ENCODE measurements around the gene SLA2. TPM values are rescaled to one million over a fixed set of nuclear protein-coding genes. Genes with fewer than 3 reads are reported as not detected.

SLA2 gene
- total RNA-seq, 1 experiment from 2014 or later: 0.13 TPM

DNA sequence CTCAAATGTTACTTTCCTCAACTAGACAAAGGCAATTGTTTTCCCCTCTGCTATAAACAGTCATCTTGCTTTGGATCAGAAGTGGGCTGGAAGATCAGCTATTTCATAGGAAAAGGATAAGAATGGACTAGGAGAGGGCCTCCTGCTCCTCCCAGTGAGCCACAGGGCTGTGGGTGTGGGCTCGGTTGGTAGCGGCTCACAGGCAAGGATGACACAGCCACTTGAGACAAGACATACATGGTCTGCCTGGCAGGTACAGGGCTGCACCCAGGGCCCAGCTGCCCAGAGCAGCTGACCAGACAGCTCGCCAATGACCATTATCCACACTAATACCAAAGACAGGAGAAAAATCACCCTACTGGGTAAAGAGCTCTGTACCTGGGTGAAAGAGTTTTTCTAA lies 9.0 kb upstream of the SLA2 start:
- H3K27ac ChIP-seq (ENCODE audit: low read length): no peak overlapping the region
- ATAC-seq (no peak), DNase-seq (ENCODE audit: low read depth, low spot score) (no peak)
- no peaks in the 10 kb centered on the region for H3K9me3 ChIP-seq (ENCODE audit: control insufficient read depth, insufficient read depth, low read depth, low read length)
- no peak for TF ChIP-seq SIN3A (IDR thresholded peaks at IDR 0.05; ENCODE audit: borderline replicate concordance, insufficient read depth, low read depth, low read length)
- no peak for TF ChIP-seq TCF7L2 (IDR thresholded peaks at IDR 0.05; ENCODE audit: low read depth, low read length)
- no peak for TF ChIP-seq POLR2AphosphoS5 (IDR thresholded peaks at IDR 0.05; ENCODE audit: low read depth, low read length)
- TF ChIP-seq, protein P1, sequence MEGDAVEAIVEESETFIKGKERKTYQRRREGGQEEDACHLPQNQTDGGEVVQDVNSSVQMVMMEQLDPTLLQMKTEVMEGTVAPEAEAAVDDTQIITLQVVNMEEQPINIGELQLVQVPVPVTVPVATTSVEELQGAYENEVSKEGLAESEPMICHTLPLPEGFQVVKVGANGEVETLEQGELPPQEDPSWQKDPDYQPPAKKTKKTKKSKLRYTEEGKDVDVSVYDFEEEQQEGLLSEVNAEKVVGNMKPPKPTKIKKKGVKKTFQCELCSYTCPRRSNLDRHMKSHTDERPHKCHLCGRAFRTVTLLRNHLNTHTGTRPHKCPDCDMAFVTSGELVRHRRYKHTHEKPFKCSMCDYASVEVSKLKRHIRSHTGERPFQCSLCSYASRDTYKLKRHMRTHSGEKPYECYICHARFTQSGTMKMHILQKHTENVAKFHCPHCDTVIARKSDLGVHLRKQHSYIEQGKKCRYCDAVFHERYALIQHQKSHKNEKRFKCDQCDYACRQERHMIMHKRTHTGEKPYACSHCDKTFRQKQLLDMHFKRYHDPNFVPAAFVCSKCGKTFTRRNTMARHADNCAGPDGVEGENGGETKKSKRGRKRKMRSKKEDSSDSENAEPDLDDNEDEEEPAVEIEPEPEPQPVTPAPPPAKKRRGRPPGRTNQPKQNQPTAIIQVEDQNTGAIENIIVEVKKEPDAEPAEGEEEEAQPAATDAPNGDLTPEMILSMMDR (IDR thresholded peaks at IDR 0.05): no peak
- TF ChIP-seq, protein P2, sequence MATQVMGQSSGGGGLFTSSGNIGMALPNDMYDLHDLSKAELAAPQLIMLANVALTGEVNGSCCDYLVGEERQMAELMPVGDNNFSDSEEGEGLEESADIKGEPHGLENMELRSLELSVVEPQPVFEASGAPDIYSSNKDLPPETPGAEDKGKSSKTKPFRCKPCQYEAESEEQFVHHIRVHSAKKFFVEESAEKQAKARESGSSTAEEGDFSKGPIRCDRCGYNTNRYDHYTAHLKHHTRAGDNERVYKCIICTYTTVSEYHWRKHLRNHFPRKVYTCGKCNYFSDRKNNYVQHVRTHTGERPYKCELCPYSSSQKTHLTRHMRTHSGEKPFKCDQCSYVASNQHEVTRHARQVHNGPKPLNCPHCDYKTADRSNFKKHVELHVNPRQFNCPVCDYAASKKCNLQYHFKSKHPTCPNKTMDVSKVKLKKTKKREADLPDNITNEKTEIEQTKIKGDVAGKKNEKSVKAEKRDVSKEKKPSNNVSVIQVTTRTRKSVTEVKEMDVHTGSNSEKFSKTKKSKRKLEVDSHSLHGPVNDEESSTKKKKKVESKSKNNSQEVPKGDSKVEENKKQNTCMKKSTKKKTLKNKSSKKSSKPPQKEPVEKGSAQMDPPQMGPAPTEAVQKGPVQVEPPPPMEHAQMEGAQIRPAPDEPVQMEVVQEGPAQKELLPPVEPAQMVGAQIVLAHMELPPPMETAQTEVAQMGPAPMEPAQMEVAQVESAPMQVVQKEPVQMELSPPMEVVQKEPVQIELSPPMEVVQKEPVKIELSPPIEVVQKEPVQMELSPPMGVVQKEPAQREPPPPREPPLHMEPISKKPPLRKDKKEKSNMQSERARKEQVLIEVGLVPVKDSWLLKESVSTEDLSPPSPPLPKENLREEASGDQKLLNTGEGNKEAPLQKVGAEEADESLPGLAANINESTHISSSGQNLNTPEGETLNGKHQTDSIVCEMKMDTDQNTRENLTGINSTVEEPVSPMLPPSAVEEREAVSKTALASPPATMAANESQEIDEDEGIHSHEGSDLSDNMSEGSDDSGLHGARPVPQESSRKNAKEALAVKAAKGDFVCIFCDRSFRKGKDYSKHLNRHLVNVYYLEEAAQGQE (IDR thresholded peaks at IDR 0.05; ENCODE audit: insufficient read depth in 1 of 2, low read depth in 2 of 2, low read length in 1 of 2): no peak
- BruUV-seq (replicated peaks): no TSS peak
- ChIA-PET CTCF (no interaction called here), POLR2A (no interaction called here)
- intact Hi-C loops (cut with micrococcal nuclease; ENCODE audit: unreplicated experiment) (no loop called here), in situ Hi-C loops (cut with HindIII; ENCODE audit: low pct_unique_long_range_greater_than_20kb, low sequenced_read_pairs) (no loop called here)
- no peaks in the 10 kb centered on the region for H3K36me3 ChIP-seq (ENCODE audit: control insufficient read depth, insufficient read depth, low read length)
- H3K4me1 ChIP-seq (ENCODE audit: control insufficient read depth, insufficient read depth, low read length): no peaks in the 10 kb centered on the region
- no peaks in the 10 kb centered on the region for H3K27me3 ChIP-seq (ENCODE audit: control insufficient read depth, insufficient read depth, low read length)
- H3K4me3 ChIP-seq (ENCODE audit: low read depth in 2 of 2, low read length in 2 of 2): no peak overlapping the region

DNA sequence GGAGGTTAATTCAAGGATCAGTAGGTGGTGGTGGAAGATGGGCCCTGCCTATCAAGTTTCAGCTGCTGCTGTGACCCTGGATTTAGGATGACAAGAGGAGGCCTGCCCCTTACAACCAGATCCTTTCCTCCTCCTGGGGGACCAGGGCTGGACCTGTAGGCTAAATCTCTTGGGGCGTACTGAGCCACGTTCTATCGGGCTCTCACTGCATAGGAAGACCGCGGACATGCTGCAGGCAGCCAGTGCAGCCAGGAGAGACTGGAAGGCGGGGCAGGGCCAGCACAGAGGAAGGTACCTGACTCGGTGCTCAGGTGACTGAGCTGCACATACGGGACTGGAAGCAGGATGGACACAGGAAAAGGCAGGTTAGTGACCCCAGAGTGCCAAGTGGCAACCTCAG lies 8.5 kb upstream of the SLA2 start:
- no TSS peak for BruUV-seq (replicated peaks)
- DNase-seq (ENCODE audit: low read depth, low spot score) (no peak), ATAC-seq (no peak)
- ChIA-PET CTCF (interaction anchor here (0.6 kb wide), 1 partner anchor 255 kb away, joined by 3 read pairs; no protein-coding TSS in a partner anchor), POLR2A (no interaction called here)
- H3K36me3 ChIP-seq (ENCODE audit: control insufficient read depth, insufficient read depth, low read length): no peaks in the 10 kb centered on the region
- TF ChIP-seq TCF7L2 (IDR thresholded peaks at IDR 0.05; ENCODE audit: low read depth, low read length): no peak
- no peak for TF ChIP-seq POLR2AphosphoS5 (IDR thresholded peaks at IDR 0.05; ENCODE audit: low read depth, low read length)
- TF ChIP-seq, protein P2 (IDR thresholded peaks at IDR 0.05; ENCODE audit: insufficient read depth in 1 of 2, low read depth in 2 of 2, low read length in 1 of 2): no peak
- TF ChIP-seq, protein P1 (IDR thresholded peaks at IDR 0.05): no peak
- TF ChIP-seq SIN3A (IDR thresholded peaks at IDR 0.05; ENCODE audit: borderline replicate concordance, insufficient read depth, low read depth, low read length): no peak
- in situ Hi-C loops (cut with HindIII; ENCODE audit: low pct_unique_long_range_greater_than_20kb, low sequenced_read_pairs): no loop called here
- no peak overlapping the region for H3K27ac ChIP-seq (ENCODE audit: low read length)
- H3K4me1 ChIP-seq (ENCODE audit: control insufficient read depth, insufficient read depth, low read length): no peaks in the 10 kb centered on the region
- H3K27me3 ChIP-seq (ENCODE audit: control insufficient read depth, insufficient read depth, low read length): no peaks in the 10 kb centered on the region
- no peak overlapping the region for H3K4me3 ChIP-seq (ENCODE audit: low read depth in 2 of 2, low read length in 2 of 2)
- intact Hi-C loops (cut with micrococcal nuclease; ENCODE audit: unreplicated experiment): no loop called here
- no peaks in the 10 kb centered on the region for H3K9me3 ChIP-seq (ENCODE audit: control insufficient read depth, insufficient read depth, low read depth, low read length)
